Measurements from ENCODE around the gene PDGFD. TPM values are rescaled to one million over a fixed set of nuclear protein-coding genes. Genes with fewer than 3 reads are reported as not detected.

The PDGFD gene
- total and polyA plus RNA-seq, 2 donors (not counting 1 experiment from before 2014, with no cell fraction given), result 1.3 TPM

GRCh38 chr11:104000798-104001197, 163.1 kb downstream of the PDGFD start:
- Histone ChIP-seq H3K9me3 (ENCODE audit: control insufficient read depth, insufficient read depth, low read depth, low read length) (no peaks in the 10 kb centered on the region), H3K27ac (ENCODE audit: insufficient read depth, low read length) (no peak overlapping the region), H2AFZ (ENCODE audit: low read length) (no peak overlapping the region), H3K79me2 (ENCODE audit: control insufficient read depth, insufficient read depth, low read length) (no peaks in the 10 kb centered on the region), H3K36me3 (ENCODE audit: control insufficient read depth, insufficient read depth, low read length) (no peaks in the 10 kb centered on the region), H4K20me1 (ENCODE audit: control insufficient read depth, extremely low read depth, insufficient read depth, low read length) (no peaks in the 10 kb centered on the region), H3K4me2 (ENCODE audit: extremely low read depth, insufficient read depth, low read length) (no peak overlapping the region), H3K4me1 (ENCODE audit: control insufficient read depth, extremely low read depth, insufficient read depth, low read length) (peaks cover 2% of the 10 kb centered on the region), H3K4me3 (replicated peaks in 1 of 4; ENCODE audit: control extremely low read depth in 1 of 4, insufficient read depth in 1 of 4, low read depth in 3 of 4, low read length in 4 of 4) (no peak overlapping the region), H3K9ac (ENCODE audit: insufficient read depth, low read length) (no peak overlapping the region), H3K27me3 (ENCODE audit: control insufficient read depth, insufficient read depth, low read length) (no peaks in the 10 kb centered on the region)
- peak; percentile 55 to 81 for DNase-seq (ENCODE audit: low read depth in 2 of 2)
- no peak for TF ChIP-seq EZH2 (IDR thresholded peaks at IDR 0.05; ENCODE audit: low read length, missing control alignments)
- TF ChIP-seq, protein P1, sequence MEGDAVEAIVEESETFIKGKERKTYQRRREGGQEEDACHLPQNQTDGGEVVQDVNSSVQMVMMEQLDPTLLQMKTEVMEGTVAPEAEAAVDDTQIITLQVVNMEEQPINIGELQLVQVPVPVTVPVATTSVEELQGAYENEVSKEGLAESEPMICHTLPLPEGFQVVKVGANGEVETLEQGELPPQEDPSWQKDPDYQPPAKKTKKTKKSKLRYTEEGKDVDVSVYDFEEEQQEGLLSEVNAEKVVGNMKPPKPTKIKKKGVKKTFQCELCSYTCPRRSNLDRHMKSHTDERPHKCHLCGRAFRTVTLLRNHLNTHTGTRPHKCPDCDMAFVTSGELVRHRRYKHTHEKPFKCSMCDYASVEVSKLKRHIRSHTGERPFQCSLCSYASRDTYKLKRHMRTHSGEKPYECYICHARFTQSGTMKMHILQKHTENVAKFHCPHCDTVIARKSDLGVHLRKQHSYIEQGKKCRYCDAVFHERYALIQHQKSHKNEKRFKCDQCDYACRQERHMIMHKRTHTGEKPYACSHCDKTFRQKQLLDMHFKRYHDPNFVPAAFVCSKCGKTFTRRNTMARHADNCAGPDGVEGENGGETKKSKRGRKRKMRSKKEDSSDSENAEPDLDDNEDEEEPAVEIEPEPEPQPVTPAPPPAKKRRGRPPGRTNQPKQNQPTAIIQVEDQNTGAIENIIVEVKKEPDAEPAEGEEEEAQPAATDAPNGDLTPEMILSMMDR (conservative IDR thresholded peaks at IDR 0.05 in 1 of 2, IDR thresholded peaks at IDR 0.05 in 1 of 2; ENCODE audit: low read depth in 1 of 2, low read length in 2 of 2), result no peak

DNA sequence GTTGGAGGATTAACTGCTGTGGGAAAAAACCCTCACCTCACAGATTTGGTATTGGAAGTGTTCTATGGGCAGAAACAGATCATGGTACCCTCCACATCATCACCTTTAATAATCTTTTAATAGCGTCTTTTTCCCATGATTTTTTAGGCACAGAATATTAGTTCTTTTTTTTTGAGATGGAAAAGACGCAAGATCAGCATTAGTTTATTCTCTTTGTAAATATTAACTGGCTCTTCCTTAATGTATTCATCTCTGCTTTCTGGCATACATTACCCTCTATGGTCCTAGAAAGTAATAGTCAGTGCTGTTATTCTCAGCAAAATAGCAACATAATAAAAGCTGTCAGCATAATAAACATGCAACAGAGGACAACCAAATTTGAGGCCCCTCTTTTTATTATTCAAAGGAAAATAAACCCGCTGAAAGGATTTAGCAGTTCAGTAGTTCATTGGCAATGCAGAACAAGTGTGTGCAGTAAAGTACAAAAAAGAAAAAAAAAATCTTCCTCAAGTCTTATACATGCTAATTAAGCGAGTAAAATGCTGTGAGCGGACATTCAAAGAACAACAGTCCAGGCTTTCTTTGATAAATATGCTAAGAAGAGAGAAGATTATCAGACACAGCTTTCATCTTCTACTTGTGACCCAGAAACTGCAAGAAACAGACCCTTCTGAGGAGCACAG, 165.0 kb downstream of the PDGFD start:
- no peak overlapping the region for H3K4me2 ChIP-seq (ENCODE audit: extremely low read depth, insufficient read depth, low read length)
- no peaks in the 10 kb centered on the region for H3K27me3 ChIP-seq (ENCODE audit: control insufficient read depth, insufficient read depth, low read length)
- H3K9ac ChIP-seq (ENCODE audit: insufficient read depth, low read length), result no peak overlapping the region
- DNase-seq (ENCODE audit: low read depth in 2 of 2), result no peak
- H3K36me3 ChIP-seq (ENCODE audit: control insufficient read depth, insufficient read depth, low read length), result no peaks in the 10 kb centered on the region
- TF ChIP-seq, protein P1 (conservative IDR thresholded peaks at IDR 0.05 in 1 of 2, IDR thresholded peaks at IDR 0.05 in 1 of 2; ENCODE audit: low read depth in 1 of 2, low read length in 2 of 2), result no peak
- no peak for TF ChIP-seq EZH2 (IDR thresholded peaks at IDR 0.05; ENCODE audit: low read length, missing control alignments)
- no peak overlapping the region for H2AFZ ChIP-seq (ENCODE audit: low read length)
- H3K4me1 ChIP-seq (ENCODE audit: control insufficient read depth, extremely low read depth, insufficient read depth, low read length), result peaks cover 2% of the 10 kb centered on the region
- H3K27ac ChIP-seq (ENCODE audit: insufficient read depth, low read length), result no peak overlapping the region
- no peak overlapping the region for H3K4me3 ChIP-seq (replicated peaks in 1 of 4; ENCODE audit: control extremely low read depth in 1 of 4, insufficient read depth in 1 of 4, low read depth in 3 of 4, low read length in 4 of 4)
- no peaks in the 10 kb centered on the region for H4K20me1 ChIP-seq (ENCODE audit: control insufficient read depth, extremely low read depth, insufficient read depth, low read length)
- H3K79me2 ChIP-seq (ENCODE audit: control insufficient read depth, insufficient read depth, low read length), result no peaks in the 10 kb centered on the region
- H3K9me3 ChIP-seq (ENCODE audit: control insufficient read depth, insufficient read depth, low read depth, low read length), result no peaks in the 10 kb centered on the region

DNA sequence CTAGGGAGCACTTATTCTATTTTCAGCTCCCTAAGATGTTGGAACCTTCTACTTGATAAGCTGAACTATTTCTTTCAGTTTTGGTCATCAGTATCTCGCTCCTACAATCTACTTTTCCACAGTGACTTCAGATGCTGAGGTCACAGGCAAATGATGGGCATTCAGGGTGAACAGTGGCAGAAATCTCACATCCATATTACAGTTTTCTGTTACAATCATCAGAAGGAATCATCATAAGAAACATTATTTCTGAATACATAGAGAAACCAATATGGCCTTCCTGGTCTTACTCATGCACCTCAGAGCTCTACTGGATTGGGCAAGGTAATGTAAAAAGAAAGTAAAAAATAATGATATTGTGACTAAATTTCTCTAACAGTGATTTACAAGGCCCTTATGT, 166.9 kb downstream of the PDGFD start:
- DNase-seq (ENCODE audit: low read depth in 2 of 2), result no peak
- Histone ChIP-seq H3K27ac (ENCODE audit: insufficient read depth, low read length) (no peak overlapping the region), H3K9me3 (ENCODE audit: control insufficient read depth, insufficient read depth, low read depth, low read length) (no peaks in the 10 kb centered on the region), H4K20me1 (ENCODE audit: control insufficient read depth, extremely low read depth, insufficient read depth, low read length) (no peaks in the 10 kb centered on the region), H3K9ac (ENCODE audit: insufficient read depth, low read length) (no peak overlapping the region), H3K4me2 (ENCODE audit: extremely low read depth, insufficient read depth, low read length) (no peak overlapping the region), H2AFZ (ENCODE audit: low read length) (no peak overlapping the region), H3K27me3 (ENCODE audit: control insufficient read depth, insufficient read depth, low read length) (no peaks in the 10 kb centered on the region), H3K79me2 (ENCODE audit: control insufficient read depth, insufficient read depth, low read length) (no peaks in the 10 kb centered on the region), H3K36me3 (ENCODE audit: control insufficient read depth, insufficient read depth, low read length) (no peaks in the 10 kb centered on the region), H3K4me1 (ENCODE audit: control insufficient read depth, extremely low read depth, insufficient read depth, low read length) (no peaks in the 10 kb centered on the region), H3K4me3 (replicated peaks in 1 of 4; ENCODE audit: control extremely low read depth in 1 of 4, insufficient read depth in 1 of 4, low read depth in 3 of 4, low read length in 4 of 4) (no peak overlapping the region)
- TF ChIP-seq, protein P1 (conservative IDR thresholded peaks at IDR 0.05 in 1 of 2, IDR thresholded peaks at IDR 0.05 in 1 of 2; ENCODE audit: low read depth in 1 of 2, low read length in 2 of 2), result no peak
- TF ChIP-seq EZH2 (IDR thresholded peaks at IDR 0.05; ENCODE audit: low read length, missing control alignments), result no peak
